Measurements from ENCODE around the gene GRAMD1B. TPM values are rescaled to one million over a fixed set of nuclear protein-coding genes. Genes with fewer than 3 reads are reported as not detected.

GRAMD1B gene
- total and polyA plus RNA-seq, 8 donors: 1.1 to 4.8 (median 2.2) TPM

DNA sequence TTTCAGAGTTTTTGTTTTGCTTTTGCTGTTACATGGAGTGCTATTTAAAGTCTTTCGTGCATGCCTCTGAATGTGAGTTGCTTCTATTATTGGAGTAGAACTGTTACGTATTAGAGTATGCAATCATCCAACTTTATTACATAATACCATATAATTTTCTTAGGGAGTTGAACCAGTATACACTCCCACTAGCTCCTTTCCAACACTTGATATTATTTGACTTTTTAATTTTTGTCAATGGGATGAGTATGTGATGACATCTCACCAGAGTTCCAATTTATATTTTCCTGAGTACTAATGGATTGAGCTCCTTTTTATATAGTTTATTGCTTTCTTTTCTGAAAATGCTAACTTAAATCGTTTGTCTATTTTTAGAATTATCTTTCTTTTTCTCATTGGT lies 90.9 kb downstream of the GRAMD1B start:
- H3K27ac ChIP-seq: no peak overlapping the region
- H3K9me3 ChIP-seq: no peaks in the 10 kb centered on the region
- DNase-seq (no peak), ATAC-seq (no peak), FAIRE-seq (no peak)
- H3K4me3 ChIP-seq: no peak overlapping the region
- intact Hi-C loops (cut with DNase I): no loop called here
- TF ChIP-seq, protein P1, sequence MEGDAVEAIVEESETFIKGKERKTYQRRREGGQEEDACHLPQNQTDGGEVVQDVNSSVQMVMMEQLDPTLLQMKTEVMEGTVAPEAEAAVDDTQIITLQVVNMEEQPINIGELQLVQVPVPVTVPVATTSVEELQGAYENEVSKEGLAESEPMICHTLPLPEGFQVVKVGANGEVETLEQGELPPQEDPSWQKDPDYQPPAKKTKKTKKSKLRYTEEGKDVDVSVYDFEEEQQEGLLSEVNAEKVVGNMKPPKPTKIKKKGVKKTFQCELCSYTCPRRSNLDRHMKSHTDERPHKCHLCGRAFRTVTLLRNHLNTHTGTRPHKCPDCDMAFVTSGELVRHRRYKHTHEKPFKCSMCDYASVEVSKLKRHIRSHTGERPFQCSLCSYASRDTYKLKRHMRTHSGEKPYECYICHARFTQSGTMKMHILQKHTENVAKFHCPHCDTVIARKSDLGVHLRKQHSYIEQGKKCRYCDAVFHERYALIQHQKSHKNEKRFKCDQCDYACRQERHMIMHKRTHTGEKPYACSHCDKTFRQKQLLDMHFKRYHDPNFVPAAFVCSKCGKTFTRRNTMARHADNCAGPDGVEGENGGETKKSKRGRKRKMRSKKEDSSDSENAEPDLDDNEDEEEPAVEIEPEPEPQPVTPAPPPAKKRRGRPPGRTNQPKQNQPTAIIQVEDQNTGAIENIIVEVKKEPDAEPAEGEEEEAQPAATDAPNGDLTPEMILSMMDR (IDR thresholded peaks at IDR 0.05): no peak
- H3K4me1 ChIP-seq: no peaks in the 10 kb centered on the region
- no peaks in the 10 kb centered on the region for H3K36me3 ChIP-seq
- H3K27me3 ChIP-seq: peaks cover 0 to 6% (median 0%) of the 10 kb centered on the region in 4 donors
- 71 to 85% methylated on average over 3 of the region's 3 CpGs for WGBS, 2 donors

DNA sequence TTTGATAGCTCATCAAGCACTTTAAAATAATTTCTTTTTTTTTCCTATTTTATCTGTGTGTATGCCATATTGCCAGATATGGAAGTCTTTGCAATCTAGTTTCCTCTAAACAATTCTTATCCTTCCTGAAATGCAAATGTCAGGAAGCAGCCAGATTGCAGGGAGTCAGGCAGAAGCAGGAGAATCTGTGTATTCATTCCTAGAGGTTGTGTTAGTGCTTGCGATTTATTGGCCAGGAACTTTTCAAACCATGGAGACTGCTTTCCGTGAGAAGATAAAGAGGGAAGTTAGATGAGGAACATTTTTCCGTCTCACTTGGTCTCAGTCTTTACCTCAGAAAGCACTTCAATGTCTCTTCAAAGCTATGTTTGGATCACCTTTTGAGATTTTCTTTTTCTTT lies 91.9 kb downstream of the GRAMD1B start:
- no peaks in the 10 kb centered on the region for H3K36me3 ChIP-seq
- no peaks in the 10 kb centered on the region for H3K4me1 ChIP-seq
- TF ChIP-seq, protein P1 (IDR thresholded peaks at IDR 0.05): no peak
- H3K27me3 ChIP-seq: peaks cover 0 to 6% (median 0%) of the 10 kb centered on the region in 4 donors
- intact Hi-C loops (cut with DNase I): no loop called here
- DNase-seq (no peak), ATAC-seq (no peak), FAIRE-seq (no peak)
- WGBS, 2 donors: 75 to 87% methylated on average over 3 of the region's 3 CpGs
- no peak overlapping the region for H3K4me3 ChIP-seq
- no peak overlapping the region for H3K27ac ChIP-seq
- no peaks in the 10 kb centered on the region for H3K9me3 ChIP-seq

DNA sequence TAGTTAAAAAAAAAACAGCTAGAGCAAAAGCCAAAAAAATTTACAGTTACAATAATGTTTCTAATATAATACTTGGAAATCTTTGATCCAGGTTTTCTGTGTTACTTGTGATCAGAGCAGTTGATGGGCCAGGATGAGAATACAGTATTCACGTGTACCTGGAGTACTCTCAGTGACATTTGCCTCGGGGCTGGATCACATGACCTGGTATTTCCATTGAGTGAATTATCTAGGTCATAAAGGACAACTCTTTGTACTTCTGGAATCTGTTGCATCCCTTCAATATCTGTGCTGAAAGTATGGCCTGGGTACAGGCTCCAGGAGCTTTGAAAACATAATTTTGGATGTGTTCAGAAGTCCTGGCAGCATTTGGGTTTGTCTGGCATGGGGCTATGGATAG lies 93.5 kb downstream of the GRAMD1B start:
- no peak for DNase-seq
- Histone ChIP-seq H3K27ac (no peak overlapping the region), H3K4me3 (no peak overlapping the region), H3K27me3 (peaks cover 0 to 5% (median 0%) of the 10 kb centered on the region in 4 donors), H3K4me1 (no peaks in the 10 kb centered on the region), H3K36me3 (no peaks in the 10 kb centered on the region), H3K9me3 (no peaks in the 10 kb centered on the region)
- no peak for ATAC-seq
- no peak for FAIRE-seq
- TF ChIP-seq, protein P1 (IDR thresholded peaks at IDR 0.05): no peak
- 51 to 77% methylated on average over 2 of the region's 2 CpGs for WGBS, 2 donors
- intact Hi-C loops (cut with DNase I): no loop called here

DNA sequence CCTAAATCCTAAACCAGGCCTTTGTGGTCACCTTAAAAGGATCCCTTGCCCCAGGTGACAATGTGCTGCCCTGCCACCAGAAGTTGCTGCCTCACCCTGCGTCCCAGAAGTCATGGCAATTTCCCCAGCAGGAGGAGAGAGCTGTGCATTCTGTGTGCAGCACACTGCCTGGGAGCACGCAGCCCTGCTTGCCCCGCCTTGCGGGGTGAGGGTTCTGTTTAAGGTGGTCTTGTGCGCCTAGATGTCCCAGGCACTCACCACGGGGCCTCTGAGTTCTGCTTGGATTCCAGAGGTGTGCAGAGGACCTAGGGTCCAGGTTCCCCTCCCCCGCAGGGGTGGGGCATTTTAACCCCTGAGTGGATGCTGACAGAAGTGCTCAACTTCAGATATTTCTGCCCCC lies 95.0 kb downstream of the GRAMD1B start:
- Histone ChIP-seq H3K4me1 (no peaks in the 10 kb centered on the region), H3K36me3 (no peaks in the 10 kb centered on the region), H3K27me3 (no peaks in the 10 kb centered on the region), H3K4me3 (no peak overlapping the region), H3K27ac (no peak overlapping the region), H3K9me3 (no peaks in the 10 kb centered on the region)
- WGBS, 2 donors: 18 to 23% methylated on average over 7 of the region's 7 CpGs
- TF ChIP-seq, protein P1 (IDR thresholded peaks at IDR 0.05): no peak
- no peak for FAIRE-seq
- intact Hi-C loops (cut with DNase I): no loop called here
- no peak for DNase-seq
- ATAC-seq: no peak

DNA sequence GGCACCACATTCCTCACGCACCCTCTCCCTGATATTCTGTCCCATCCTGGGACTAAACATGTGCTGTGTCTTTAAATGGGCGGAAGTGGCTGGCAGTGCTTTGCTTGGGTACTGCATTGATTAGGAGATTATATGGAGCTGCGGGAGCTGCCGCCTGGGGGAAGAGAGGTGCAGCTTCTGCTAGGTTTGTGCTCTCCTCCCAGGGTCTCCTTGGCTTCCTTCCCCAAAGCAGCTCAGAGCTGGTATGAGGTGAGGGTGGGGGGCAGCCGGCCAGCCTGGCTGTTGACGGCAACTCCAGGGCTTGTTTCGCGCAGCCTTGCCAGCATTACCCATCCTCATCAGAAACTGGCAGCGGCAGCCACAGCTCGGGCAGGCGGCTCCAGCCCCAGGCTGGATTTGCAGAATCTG lies 95.4 kb downstream of the GRAMD1B start:
- Histone ChIP-seq H3K27me3 (no peaks in the 10 kb centered on the region), H3K9me3 (no peaks in the 10 kb centered on the region), H3K4me3 (no peak overlapping the region), H3K27ac (no peak overlapping the region), H3K36me3 (no peaks in the 10 kb centered on the region), H3K4me1 (no peaks in the 10 kb centered on the region)
- TF ChIP-seq, protein P1 (IDR thresholded peaks at IDR 0.05): no peak
- 10% methylated on average over 10 to 11 of the region's 11 CpGs for WGBS, 2 donors
- DNase-seq: no peak
- FAIRE-seq: no peak
- intact Hi-C loops (cut with DNase I): no loop called here
- ATAC-seq: peak in 2 of 4 donors; percentile 50 to 57
